ENCODE measurements around the gene TAF4.
"Not testable (repeated sequence)": the region's sequence is repeated elsewhere in the genome, so short reads cannot be mapped to it uniquely, and the experiment has no call there.

Gene TAF4

GRCh38 chr20:61982191-61982950 lies 83.3 kb downstream of the TAF4 start:
- TF ChIP-seq CTCF (IDR thresholded peaks at IDR 0.05; ENCODE audit: borderline replicate concordance, insufficient read depth, low read depth, low read length) = no peak
- no peak overlapping the region for H3K4me3 ChIP-seq (ENCODE audit: low read depth, low read length)

- H3K4me3 ChIP-seq (ENCODE audit: low read depth, low read length) = not testable (repeated sequence)
Measured at GRCh38 chr20:61981691-61982090, 84.0 kb downstream of the TAF4 start.

GRCh38 chr20:61980647-61981583 lies 84.8 kb downstream of the TAF4 start:
- TF ChIP-seq CTCF (IDR thresholded peaks at IDR 0.05; ENCODE audit: borderline replicate concordance, insufficient read depth, low read depth, low read length) = peak; percentile 40; the same call in 1 of the 2 replicates
- no peak overlapping the region for H3K4me3 ChIP-seq (ENCODE audit: low read depth, low read length)

- TF ChIP-seq CTCF (IDR thresholded peaks at IDR 0.05; ENCODE audit: borderline replicate concordance, insufficient read depth, low read depth, low read length) = no peak
- H3K4me3 ChIP-seq (ENCODE audit: low read depth, low read length) = no peak overlapping the region
Measured at GRCh38 chr20:61979701-61980635, 85.7 kb downstream of the TAF4 start.

- TF ChIP-seq CTCF (IDR thresholded peaks at IDR 0.05; ENCODE audit: borderline replicate concordance, insufficient read depth, low read depth, low read length) = no peak
- H3K4me3 ChIP-seq (ENCODE audit: low read depth, low read length) = no peak overlapping the region
Measured at GRCh38 chr20:61979090-61979489, 86.6 kb downstream of the TAF4 start.

- H3K4me3 ChIP-seq (ENCODE audit: low read depth, low read length) = no peak overlapping the region
- no peak for TF ChIP-seq CTCF (IDR thresholded peaks at IDR 0.05; ENCODE audit: borderline replicate concordance, insufficient read depth, low read depth, low read length)
Measured at GRCh38 chr20:61978491-61978890, 87.2 kb downstream of the TAF4 start.

GRCh38 chr20:61977419-61977786 lies 88.3 kb downstream of the TAF4 start:
- no peak for TF ChIP-seq CTCF (IDR thresholded peaks at IDR 0.05; ENCODE audit: borderline replicate concordance, insufficient read depth, low read depth, low read length)
- no peak overlapping the region for H3K4me3 ChIP-seq (ENCODE audit: low read depth, low read length)
